ENCODE data around the gene P2RY6. TPM values are rescaled to one million over a fixed set of nuclear protein-coding genes. Genes with fewer than 3 reads are reported as not detected.

P2RY6 gene
- total and polyA plus RNA-seq, 2 donors from 2014 or later = 6.7 to 17.9 TPM

DNA sequence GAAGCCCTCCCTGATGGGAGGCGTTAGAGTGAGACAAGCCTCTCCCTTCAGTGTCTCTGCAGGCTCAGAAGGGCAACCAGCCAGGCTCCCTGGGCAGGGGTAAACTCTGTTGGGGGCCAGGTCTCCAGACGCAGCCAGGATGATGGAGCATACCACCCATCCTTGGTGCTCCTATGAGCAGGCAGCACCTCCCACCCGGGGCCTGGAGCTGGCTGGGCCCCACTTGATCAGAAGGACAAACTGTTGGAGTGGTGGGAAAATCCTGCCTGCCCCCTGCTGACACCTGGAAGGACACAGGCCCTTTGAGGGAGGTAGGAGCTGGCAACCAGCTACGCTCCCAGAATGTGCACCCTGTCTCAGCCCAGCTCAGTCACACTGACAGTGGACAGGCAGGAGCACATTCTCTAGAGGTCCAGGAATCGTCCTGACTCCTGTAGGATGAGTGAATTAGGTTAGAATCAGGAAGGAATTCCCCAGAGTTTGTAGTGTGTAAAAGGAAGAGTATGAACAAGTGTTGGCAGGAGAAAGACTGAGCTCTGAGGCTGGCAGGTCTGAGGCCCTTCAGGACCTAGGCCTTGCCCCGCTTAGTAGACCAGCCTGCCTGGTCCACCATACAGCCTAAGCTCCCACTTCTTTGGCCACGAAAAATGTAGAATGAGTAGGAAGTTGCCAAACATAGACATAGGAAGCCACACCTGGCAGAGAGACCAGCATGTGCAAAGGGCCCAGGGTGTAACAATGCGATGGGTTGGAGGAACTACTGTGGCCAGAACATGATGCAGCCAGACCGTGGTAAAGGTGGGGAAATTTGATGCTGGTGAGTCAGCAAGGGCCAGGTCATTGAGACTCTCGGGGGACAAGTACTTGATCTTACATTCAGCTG is 55.0 kb downstream of the P2RY6 start:
- H3K4me3 ChIP-seq (ENCODE audit: low read length in 3 of 3) = no peak overlapping the region
- no peaks in the 10 kb centered on the region for H3K27me3 ChIP-seq (ENCODE audit: control insufficient read depth, insufficient read depth, low read length)
- H3K9me3 ChIP-seq (ENCODE audit: control insufficient read depth in 2 of 3, insufficient read depth in 1 of 3, low read length in 3 of 3) = no peaks in the 10 kb centered on the region
- peaks cover 20 to 82% (median 54%) of the 10 kb centered on the region in 3 donors for H3K4me1 ChIP-seq (ENCODE audit: control insufficient read depth in 2 of 3, insufficient read depth in 2 of 3, low read depth in 1 of 3, low read length in 3 of 3)
- H3K9ac ChIP-seq (ENCODE audit: low read length in 3 of 3) = no peak overlapping the region
- intact Hi-C loops (cut with DNase I) = no loop called here
- FAIRE-seq (no peak), DNase-seq (peak in 1 of 5 donors; percentile 37)
- peaks cover 0 to 5% (median 3%) of the 10 kb centered on the region in 3 donors for H3K36me3 ChIP-seq (ENCODE audit: control insufficient read depth in 2 of 3, insufficient read depth in 3 of 3, low read length in 3 of 3)
- TF ChIP-seq, protein P1, sequence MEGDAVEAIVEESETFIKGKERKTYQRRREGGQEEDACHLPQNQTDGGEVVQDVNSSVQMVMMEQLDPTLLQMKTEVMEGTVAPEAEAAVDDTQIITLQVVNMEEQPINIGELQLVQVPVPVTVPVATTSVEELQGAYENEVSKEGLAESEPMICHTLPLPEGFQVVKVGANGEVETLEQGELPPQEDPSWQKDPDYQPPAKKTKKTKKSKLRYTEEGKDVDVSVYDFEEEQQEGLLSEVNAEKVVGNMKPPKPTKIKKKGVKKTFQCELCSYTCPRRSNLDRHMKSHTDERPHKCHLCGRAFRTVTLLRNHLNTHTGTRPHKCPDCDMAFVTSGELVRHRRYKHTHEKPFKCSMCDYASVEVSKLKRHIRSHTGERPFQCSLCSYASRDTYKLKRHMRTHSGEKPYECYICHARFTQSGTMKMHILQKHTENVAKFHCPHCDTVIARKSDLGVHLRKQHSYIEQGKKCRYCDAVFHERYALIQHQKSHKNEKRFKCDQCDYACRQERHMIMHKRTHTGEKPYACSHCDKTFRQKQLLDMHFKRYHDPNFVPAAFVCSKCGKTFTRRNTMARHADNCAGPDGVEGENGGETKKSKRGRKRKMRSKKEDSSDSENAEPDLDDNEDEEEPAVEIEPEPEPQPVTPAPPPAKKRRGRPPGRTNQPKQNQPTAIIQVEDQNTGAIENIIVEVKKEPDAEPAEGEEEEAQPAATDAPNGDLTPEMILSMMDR (IDR thresholded peaks at IDR 0.05; ENCODE audit: borderline replicate concordance, extremely low read depth, insufficient read depth) = no peak
- peak overlapping the region in 1 of 2 donors; percentile 45 for H3K27ac ChIP-seq (ENCODE audit: low read depth in 2 of 2, low read length in 2 of 2)

DNA sequence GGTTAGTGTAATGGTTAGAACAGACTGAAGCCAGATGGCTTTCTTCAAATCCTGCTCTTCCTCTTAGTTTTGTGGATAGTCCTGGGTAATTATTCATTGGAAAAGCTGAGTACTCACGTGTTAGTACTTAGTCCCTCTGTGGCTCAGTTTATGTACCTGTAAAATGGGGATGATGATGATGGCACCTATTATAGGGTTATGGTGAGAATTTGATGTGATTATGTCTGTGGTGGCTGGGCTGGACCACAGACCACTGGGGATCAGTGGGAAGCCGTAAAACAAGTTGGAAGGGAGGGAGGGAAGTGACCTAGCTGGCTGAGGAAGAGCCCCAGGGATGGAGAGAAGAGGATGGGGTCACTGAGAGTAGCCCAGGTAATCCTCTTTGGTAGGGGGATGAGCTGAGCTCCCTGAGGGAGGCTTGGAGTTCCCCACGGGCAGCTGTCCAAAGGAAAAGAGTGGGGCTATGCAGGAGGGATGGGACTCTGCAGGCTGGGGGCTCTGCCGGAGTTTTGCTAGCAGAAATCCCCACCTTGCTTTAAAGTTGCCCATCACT is 55.8 kb downstream of the P2RY6 start:
- no peaks in the 10 kb centered on the region for H3K27me3 ChIP-seq (ENCODE audit: control insufficient read depth, insufficient read depth, low read length)
- H3K9me3 ChIP-seq (ENCODE audit: control insufficient read depth in 2 of 3, insufficient read depth in 1 of 3, low read length in 3 of 3) = no peaks in the 10 kb centered on the region
- H3K4me3 ChIP-seq (ENCODE audit: low read length in 3 of 3) = no peak overlapping the region
- TF ChIP-seq, protein P1 (IDR thresholded peaks at IDR 0.05; ENCODE audit: borderline replicate concordance, extremely low read depth, insufficient read depth) = no peak
- H3K4me1 ChIP-seq (ENCODE audit: control insufficient read depth in 2 of 3, insufficient read depth in 2 of 3, low read depth in 1 of 3, low read length in 3 of 3) = peaks cover 15 to 82% (median 55%) of the 10 kb centered on the region in 3 donors
- intact Hi-C loops (cut with DNase I) = no loop called here
- no peak overlapping the region for H3K9ac ChIP-seq (ENCODE audit: low read length in 3 of 3)
- no peak for FAIRE-seq
- peaks cover 0 to 5% (median 3%) of the 10 kb centered on the region in 3 donors for H3K36me3 ChIP-seq (ENCODE audit: control insufficient read depth in 2 of 3, insufficient read depth in 3 of 3, low read length in 3 of 3)
- no peak for DNase-seq
- H3K27ac ChIP-seq (ENCODE audit: low read depth in 2 of 2, low read length in 2 of 2) = peak overlapping the region in 1 of 2 donors; percentile 69

DNA sequence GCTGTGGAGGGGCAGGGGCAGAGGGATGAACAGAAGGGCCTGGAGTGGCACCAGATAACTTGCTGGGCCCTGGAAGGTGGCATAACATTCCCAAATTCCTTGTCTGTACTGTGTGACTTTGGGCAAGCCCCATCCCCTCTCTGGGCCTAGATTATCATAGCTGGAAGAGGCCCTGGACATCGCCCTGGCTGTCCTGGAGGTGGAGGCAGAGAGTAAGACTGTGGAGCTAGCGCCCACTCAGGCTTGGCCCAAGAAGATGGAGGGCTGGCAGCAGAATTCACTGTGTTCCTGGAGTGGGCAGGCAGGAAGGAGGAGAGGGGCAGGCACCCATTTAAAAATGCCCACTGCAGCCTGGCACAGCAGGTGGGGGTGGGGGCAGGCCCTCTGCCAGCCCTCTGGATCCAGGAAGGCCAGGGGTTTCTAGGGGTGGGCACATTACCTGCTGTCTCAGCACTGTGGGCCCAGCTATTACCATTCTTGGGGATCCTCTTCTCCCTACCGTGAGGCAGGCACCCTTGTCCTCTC is 58.5 kb downstream of the P2RY6 start:
- FAIRE-seq (no peak), DNase-seq (peak in 4 of 5 donors; percentile 64 to 78 (median 74))
- Histone ChIP-seq H3K27me3 (ENCODE audit: control insufficient read depth, insufficient read depth, low read length) (no peaks in the 10 kb centered on the region), H3K27ac (ENCODE audit: low read depth in 2 of 2, low read length in 2 of 2) (peak overlapping the region; percentile 90 to 91), H3K9ac (ENCODE audit: low read length in 3 of 3) (peak overlapping the region in 1 of 3 donors; percentile 65), H3K9me3 (ENCODE audit: control insufficient read depth in 2 of 3, insufficient read depth in 1 of 3, low read length in 3 of 3) (no peaks in the 10 kb centered on the region), H3K4me1 (ENCODE audit: control insufficient read depth in 2 of 3, insufficient read depth in 2 of 3, low read depth in 1 of 3, low read length in 3 of 3) (peaks cover 14 to 80% (median 64%) of the 10 kb centered on the region in 3 donors), H3K36me3 (ENCODE audit: control insufficient read depth in 2 of 3, insufficient read depth in 3 of 3, low read length in 3 of 3) (peaks cover 0 to 3% (median 2%) of the 10 kb centered on the region in 3 donors), H3K4me3 (ENCODE audit: low read length in 3 of 3) (peak overlapping the region in 1 of 3 donors; percentile 39)
- TF ChIP-seq, protein P1 (IDR thresholded peaks at IDR 0.05; ENCODE audit: borderline replicate concordance, extremely low read depth, insufficient read depth) = peak; percentile 26
- intact Hi-C loops (cut with DNase I) = no loop called here

All from kidney (tissue), 14 donors.